GM18502 (cell line): ENCODE measurements around the gene KRT7.
"Not testable (repeated sequence)": the region's sequence is repeated elsewhere in the genome, so short reads cannot be mapped to it uniquely, and the experiment has no call there.

Experiments used
- ATAC-seq: cut with Tn5 transposase; IDR thresholded peaks from one replicate; pipeline ENCODE4 v1.9.1; 2021; ENCODE audit warnings: mild to moderate bottlenecking; ENCODE audit not compliant: unreplicated experiment, poor library complexity

The KRT7 gene

GRCh38 chr12:52241205-52241842, 8.3 kb downstream of the KRT7 start:
- no peak for ATAC-seq

- no peak for ATAC-seq
Measured at GRCh38 chr12:52242442-52243258, 9.6 kb downstream of the KRT7 start.

GRCh38 chr12:52243259-52243855, 10.3 kb downstream of the KRT7 start:
- ATAC-seq, result no peak

- peak; percentile 88 for ATAC-seq
Measured at GRCh38 chr12:52243856-52244614, 11.0 kb downstream of the KRT7 start.

GRCh38 chr12:52244615-52244994, 11.6 kb downstream of the KRT7 start:
- ATAC-seq, result no peak

GRCh38 chr12:52245259-52245961, 12.4 kb downstream of the KRT7 start:
- no peak for ATAC-seq

- no peak for ATAC-seq
Measured at GRCh38 chr12:52245962-52246569, 13.0 kb downstream of the KRT7 start.

GRCh38 chr12:52246720-52247621, 13.9 kb downstream of the KRT7 start:
- no peak for ATAC-seq

GRCh38 chr12:52247622-52248540, 14.8 kb downstream of the KRT7 start:
- ATAC-seq, result no peak

GRCh38 chr12:52248541-52249461, 15.8 kb downstream of the KRT7 start:
- no peak for ATAC-seq

GRCh38 chr12:52249511-52250047, 16.5 kb downstream of the KRT7 start:
- ATAC-seq, result no peak

GRCh38 chr12:52250048-52250990, 17.3 kb downstream of the KRT7 start:
- no peak for ATAC-seq

GRCh38 chr12:52251367-52252051, 18.5 kb downstream of the KRT7 start:
- ATAC-seq, result no peak

GRCh38 chr12:52252175-52252615, 19.2 kb downstream of the KRT7 start:
- not testable (repeated sequence) for ATAC-seq
